Sigmoid colon (tissue), 4 donors: ENCODE measurements around the gene PTMA.

Experiments used
- EP300 ChIP-seq, 4 donors: sonication (generic); formaldehyde crosslinking; IDR thresholded peaks; one replicate each; pipeline ENCODE4 v1.6.1; 2017; ENCODE audit warnings: antibody characterized with exemption in 4 of 4
- POLR2A ChIP-seq, 2 donors: fragments of 450-650 bp; IDR thresholded peaks; one replicate each; pipeline ENCODE4 v1.6.1; 2016; ENCODE audit warnings: antibody characterized with exemption in 2 of 2, mild to moderate bottlenecking in 2 of 2, moderate library complexity in 2 of 2
- POLR2AphosphoS5 ChIP-seq, 4 donors: sonication (generic); formaldehyde crosslinking; IDR thresholded peaks; one replicate each; pipeline ENCODE4 v1.6.1; 2017; ENCODE audit warnings: antibody characterized with exemption in 4 of 4
- TF ChIP-seq, protein P1 (sequence below), 4 experiments: fragments of 450-650 bp in 3 of 4; fragments of 200-600 bp in 1 of 4; IDR thresholded peaks; one replicate each; pipeline ENCODE4 v1.5.1; 2016 to 2019; ENCODE audit warnings: antibody characterized with exemption in 4 of 4, mild to moderate bottlenecking in 3 of 4, moderate library complexity in 2 of 4

DNA sequence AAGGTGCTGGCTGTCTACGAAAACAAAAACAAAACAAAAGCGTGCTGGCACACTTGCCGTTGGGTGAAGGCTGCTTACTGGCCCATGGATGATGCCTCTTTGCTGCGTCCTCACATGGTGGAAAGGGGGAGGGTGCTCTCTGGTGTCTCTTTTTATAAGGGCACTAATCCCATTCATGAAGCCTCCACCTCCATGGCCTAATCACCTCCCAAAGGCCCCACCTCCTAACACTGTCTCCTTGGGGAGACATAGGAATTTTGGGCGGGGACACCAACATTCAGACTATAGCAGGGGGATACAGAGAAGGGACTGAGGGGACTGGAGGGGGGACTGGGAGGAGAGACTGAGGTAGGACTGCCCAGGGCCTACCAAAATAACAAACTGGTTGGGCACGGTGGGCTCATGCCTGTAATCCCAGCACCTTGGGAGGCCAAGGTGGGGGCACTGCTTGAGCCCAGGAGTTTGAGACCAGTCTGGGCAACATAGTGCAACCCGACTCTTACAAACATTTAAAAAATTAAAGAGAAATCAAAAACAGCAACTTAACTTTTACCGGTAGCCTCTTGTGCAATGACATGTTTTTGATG, 14.5 kb downstream of the PTMA start:
- TF ChIP-seq POLR2A (IDR thresholded peaks at IDR 0.05): no peak
- TF ChIP-seq POLR2AphosphoS5 (IDR thresholded peaks at IDR 0.05): no peak
- TF ChIP-seq, protein P1, sequence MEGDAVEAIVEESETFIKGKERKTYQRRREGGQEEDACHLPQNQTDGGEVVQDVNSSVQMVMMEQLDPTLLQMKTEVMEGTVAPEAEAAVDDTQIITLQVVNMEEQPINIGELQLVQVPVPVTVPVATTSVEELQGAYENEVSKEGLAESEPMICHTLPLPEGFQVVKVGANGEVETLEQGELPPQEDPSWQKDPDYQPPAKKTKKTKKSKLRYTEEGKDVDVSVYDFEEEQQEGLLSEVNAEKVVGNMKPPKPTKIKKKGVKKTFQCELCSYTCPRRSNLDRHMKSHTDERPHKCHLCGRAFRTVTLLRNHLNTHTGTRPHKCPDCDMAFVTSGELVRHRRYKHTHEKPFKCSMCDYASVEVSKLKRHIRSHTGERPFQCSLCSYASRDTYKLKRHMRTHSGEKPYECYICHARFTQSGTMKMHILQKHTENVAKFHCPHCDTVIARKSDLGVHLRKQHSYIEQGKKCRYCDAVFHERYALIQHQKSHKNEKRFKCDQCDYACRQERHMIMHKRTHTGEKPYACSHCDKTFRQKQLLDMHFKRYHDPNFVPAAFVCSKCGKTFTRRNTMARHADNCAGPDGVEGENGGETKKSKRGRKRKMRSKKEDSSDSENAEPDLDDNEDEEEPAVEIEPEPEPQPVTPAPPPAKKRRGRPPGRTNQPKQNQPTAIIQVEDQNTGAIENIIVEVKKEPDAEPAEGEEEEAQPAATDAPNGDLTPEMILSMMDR (IDR thresholded peaks at IDR 0.05): no peak
- TF ChIP-seq EP300 (IDR thresholded peaks at IDR 0.05): no peak
